Head of caudate nucleus (tissue), 42 donors: Measurements from ENCODE around the gene OLAH.
A peak's percentile ranks its signal among the peaks of the same experiment; 100 is the strongest.
"Not testable (repeated sequence)": the region's sequence is repeated elsewhere in the genome, so short reads cannot be mapped to it uniquely, and the experiment has no call there.

Experiments used
- DNase-seq, 42 donors: peaks; one replicate each; pipeline versions ENCODE4 v3.0.0 to v3.0.0-alpha.2; 2020 to 2021; ENCODE audit warnings: mixed read lengths in 7 of 42
- intact Hi-C: fragments of 100-400 bp; cut with DNase I; formaldehyde crosslinking; loops from one replicate; pipeline ENCODE4 v1.15.0; 2022

The OLAH gene

DNA sequence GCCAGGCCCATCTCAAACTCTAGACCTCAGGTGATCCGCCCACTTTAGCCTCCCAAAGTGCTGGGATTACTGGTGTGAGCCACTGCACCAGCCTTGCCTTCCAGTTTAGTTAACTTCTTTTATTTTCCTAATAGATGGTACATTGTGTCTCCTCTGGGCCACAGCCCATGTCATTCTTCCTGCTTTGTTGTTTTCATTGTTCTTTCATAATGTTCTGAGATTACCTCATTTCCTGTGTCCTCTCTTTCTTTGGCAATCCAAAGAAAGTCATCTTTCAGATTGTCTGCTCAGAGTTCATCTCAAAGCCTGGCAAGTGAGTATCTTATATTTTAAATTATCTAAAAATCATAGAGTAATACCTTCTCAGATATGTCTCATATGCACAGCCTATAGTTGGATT is at the start of gene OLAH:
OLAH (plus strand) TSS at position 270 of the 400 bp plus-strand sequence. CDS start 3,346 bp downstream, outside the sequence.
- DNase-seq, result no peak
- intact Hi-C loops, result no loop called here

GRCh38 chr10:14995964-14996565 is 47.7 kb upstream of the OLAH start:
- intact Hi-C loops, result no loop called here
- DNase-seq, result no peak

DNA sequence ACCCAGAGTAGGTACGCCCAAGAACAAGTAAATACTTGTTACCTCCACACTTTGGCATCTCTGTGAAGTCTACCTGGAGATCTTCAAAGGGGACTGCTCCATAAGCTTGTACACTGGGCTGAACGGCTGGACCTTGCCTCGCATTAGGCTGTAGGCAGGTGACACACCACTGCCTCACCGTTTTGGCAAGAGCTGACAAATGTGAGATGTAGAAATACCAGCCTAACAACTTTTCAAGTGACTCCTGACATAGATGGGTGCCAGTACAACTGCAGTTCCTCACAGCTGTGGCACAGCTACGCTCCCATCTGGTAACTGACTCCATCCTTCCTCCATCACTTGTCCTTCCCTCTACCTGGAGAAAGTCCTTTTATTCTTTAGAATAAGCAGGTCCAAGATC is 30.2 kb upstream of the OLAH start:
- intact Hi-C loops, DNase-seq: not testable (repeated sequence)

- intact Hi-C loops, result no loop called here
- peak in 5 of 42 donors; percentile 7 to 44 (median 10) for DNase-seq
Observed at GRCh38 chr10:15015451-15015850, 28.3 kb upstream of the OLAH start.

DNA sequence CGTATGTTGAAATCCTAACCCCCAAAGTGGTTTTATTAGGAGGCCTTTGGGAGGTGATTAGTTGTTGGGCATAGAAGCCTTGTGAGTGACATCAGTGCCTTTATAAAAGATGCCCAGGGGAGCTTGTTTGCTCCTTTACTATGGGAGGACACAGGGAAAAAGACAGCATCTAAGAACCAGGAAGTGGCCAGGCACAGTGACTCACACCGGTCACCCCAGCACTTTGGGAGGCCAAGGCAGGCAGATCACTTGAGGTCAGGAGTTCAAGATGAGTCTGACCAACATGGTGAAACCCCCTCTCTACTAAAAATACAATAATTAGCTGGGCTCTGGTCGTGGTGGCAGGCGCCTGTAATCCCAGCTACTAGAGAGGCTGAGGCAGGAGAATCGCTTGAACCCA is 22.8 kb upstream of the OLAH start:
- intact Hi-C loops, DNase-seq: not testable (repeated sequence)

DNA sequence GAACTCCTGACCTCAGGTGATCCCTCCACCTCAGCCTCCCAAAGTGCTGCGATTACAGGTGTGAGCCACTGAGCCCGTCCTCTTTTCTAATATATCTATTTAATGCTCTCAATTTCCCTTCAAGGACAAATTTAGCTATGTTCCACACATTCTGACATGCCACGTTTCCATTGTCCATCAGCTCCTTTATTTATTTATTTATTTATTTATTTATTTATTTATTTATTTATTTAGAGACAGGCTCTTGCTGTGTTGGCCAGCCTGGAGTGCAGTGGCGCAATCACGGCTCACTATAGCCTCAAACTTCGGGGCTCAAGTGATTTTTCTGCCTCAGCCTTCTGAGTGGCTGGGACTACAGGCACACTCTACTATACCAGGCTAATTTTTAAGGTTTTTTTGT is 20.7 kb upstream of the OLAH start:
- DNase-seq, intact Hi-C loops: not testable (repeated sequence)

- DNase-seq, intact Hi-C loops: not testable (repeated sequence)
Observed at GRCh38 chr10:15024017-15025004, 19.4 kb upstream of the OLAH start.

DNA sequence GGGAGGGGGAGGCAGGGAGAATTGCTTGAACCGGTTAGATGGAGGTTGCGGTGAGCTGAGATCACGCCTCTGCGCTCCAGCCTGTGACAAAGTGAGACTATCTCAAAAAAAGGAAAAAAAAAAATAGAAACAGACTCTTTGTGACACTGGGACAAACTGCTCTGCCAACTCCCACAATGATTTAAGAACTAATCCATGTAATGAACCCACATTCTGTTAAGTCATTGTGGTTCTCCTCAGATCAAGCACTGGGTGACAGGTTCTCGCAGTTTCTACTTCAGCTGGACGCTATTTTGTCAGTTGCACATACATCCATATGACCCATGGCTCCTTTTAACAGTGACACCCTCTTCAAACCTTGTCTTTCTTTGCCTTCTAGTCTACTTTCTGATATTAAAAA is 18.7 kb upstream of the OLAH start:
- intact Hi-C loops, result not testable (repeated sequence)

DNA sequence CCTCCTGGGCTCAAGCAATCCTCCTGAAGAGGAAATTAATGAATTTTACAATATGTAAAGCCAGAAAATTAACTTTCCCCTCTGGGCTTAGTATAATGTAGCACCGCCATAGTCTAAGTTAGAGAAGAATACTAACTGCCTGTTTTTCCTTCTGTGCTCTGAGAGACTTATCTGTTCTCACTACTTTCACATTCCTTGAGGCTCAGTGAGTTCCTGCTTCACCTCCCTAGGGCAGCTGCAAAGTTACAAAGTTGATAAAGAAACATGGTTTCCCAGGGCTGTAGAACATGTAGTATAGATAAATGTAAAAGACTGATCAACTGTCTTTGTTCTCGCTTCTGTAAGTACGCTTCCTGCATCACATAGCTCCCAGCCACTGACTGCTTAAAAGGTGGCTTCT is 16.0 kb upstream of the OLAH start:
- intact Hi-C loops, result no loop called here
- no peak for DNase-seq

More for the DNA sequence above, 18.7 kb upstream of the OLAH start:
- not testable (repeated sequence) for DNase-seq

- intact Hi-C loops, result no loop called here
- DNase-seq, result peak in 31 of 42 donors; percentile 1 to 62 (median 23)
Observed at GRCh38 chr10:15035385-15036301, 8.1 kb upstream of the OLAH start.

DNA sequence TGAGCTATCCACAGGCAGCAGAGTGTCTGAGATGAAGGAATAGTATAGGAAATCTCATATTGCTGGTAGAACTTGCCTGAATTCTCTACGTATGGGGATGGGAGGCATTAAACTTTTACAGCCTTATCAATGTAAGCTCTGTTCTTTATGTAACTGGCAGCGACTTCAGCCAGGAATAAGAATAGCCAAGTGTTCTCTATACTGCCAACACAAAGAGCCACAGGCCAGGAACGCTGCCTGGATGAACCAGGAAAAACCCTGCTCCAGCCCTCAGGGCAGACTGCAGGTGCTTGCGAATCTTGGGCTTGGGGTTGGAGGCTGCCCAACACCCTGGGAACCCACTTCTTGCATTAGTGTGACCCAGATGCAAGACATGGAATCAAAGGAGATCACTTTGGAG is 6.1 kb upstream of the OLAH start:
- intact Hi-C loops, result no loop called here
- DNase-seq, result no peak

DNA sequence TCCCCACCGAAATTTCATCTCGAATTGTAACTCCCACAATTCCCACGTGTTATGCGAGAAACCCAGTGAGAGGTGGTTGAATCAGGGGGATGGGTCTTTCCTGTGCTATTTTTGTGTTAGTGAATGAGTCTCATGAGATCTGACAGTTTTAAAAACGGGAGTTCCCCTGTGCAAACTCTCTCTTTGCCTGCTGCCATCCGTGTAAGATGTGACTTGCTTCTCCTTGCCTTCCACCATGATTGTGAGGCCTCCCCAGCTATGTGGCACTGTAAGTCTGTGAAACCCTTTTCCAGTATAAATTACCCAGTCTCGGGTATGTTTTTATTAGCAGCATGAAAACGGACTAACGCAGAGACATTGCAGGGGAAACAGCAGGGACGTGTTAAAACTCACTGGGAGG is 5.3 kb upstream of the OLAH start:
- DNase-seq, result no peak

DNA sequence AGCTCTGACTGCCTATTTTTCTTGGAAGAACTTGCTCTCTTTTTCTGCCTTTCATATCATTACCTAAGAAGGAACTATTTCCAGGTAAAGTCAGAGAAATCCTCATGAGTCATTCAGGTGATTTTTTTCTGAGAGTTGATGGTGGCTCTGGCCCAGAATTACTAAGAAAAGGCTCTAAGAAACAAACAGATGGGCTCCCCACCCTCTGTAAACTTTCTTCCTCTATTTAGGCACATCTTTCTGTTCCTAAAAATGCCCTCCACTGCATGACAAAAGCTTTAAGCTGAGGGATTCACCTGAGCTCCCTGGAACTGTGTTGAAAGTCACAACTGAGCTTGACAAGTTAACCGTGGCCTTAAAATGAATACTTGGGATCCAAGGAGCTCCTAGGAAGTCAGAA is 1.6 kb downstream of the OLAH start:
- DNase-seq, result no peak
- intact Hi-C loops, result no loop called here

More for the DNA sequence above, 5.3 kb upstream of the OLAH start:
- intact Hi-C loops, result no loop called here

- DNase-seq, result no peak
- intact Hi-C loops, result no loop called here
Observed at GRCh38 chr10:15046626-15047025, 2.9 kb downstream of the OLAH start.

DNA sequence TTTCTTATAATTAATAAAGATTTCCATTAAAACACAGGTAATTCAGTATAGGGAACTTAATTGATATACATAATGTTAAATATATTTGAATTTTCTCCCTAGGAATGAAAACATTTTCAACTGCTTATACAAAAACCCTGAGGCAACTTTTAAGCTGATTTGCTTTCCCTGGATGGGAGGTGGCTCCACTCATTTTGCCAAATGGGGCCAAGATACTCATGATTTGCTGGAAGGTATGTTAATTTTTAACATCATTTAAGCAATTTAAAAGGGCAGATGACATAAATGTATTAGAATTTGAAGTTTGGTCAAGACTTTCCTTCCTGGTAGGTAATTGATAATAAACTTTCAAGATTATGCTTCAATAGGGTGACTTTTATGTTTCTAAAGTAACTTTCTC is 5.8 kb downstream of the OLAH start:
- intact Hi-C loops, result no loop called here
- no peak for DNase-seq

DNA sequence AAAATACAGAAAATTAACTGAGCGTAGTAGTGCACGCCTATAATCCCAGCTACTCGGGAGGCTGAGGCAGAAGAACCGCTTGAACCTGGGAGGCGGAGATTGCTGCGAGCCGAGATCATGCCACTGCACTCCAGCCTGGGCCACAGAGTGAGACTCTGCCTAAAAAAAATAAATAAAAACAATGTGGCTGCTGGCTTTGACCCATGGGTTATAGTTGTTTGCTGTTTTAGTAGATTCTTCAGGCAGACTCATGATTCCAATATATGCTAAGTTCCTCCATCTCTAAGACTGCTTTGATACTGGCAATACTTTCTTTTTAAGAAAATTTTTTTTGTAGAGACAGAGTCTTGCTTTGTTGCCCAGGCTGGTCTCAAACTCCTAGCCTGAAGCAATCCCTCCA is 8.4 kb downstream of the OLAH start:
- no peak for DNase-seq
- intact Hi-C loops, result no loop called here

- intact Hi-C loops, result no loop called here
- DNase-seq, result no peak
Observed at GRCh38 chr10:15053061-15053460, 9.3 kb downstream of the OLAH start.

GRCh38 chr10:15058689-15059088 is 14.9 kb downstream of the OLAH start:
- DNase-seq, result no peak
- intact Hi-C loops, result no loop called here

GRCh38 chr10:15059914-15060313 is 16.2 kb downstream of the OLAH start:
- intact Hi-C loops, result no loop called here
- no peak for DNase-seq
